IMR-90 (cell line): Measurements from ENCODE around the gene YWHAG. TPM values are rescaled to one million over a fixed set of nuclear protein-coding genes. Genes with fewer than 3 reads are reported as not detected.

ENCODE experiments used
- ATAC-seq: fragments of 200-7000 bp; cut with Tn5 transposase; 2 replicates; pipeline ENCODE4 v1.9.1; 2020; ENCODE audit warnings: low read depth, mild to moderate bottlenecking, moderate library complexity
- BruUV-seq: library from RNA; stranded (reverse); fragments of 400-500 nt; replicated peaks from 2 replicates; lab custom pipeline; 2021; lab: Mats Ljungman, UMichigan
- CTCF ChIA-PET: fragments of 300-600 bp; formaldehyde crosslinking; extraction: SDS; loops from one replicate; lab custom pipeline; 2021; ENCODE audit warnings: antibody characterized with exemption; lab: Yijun Ruan, JAX
- POLR2A ChIA-PET: fragments of 300-600 bp; sonication (Branson Sonifier 250); formaldehyde crosslinking; loops from one replicate; lab custom pipeline; 2022; ENCODE audit warnings: antibody characterized with exemption; ENCODE audit not compliant: unreplicated experiment; lab: Charles Lee
- DNase-seq: peaks from one replicate; pipeline ENCODE4 v3.0.0; 2013
- H2AFZ ChIP-seq: replicated peaks from 2 replicates; pipeline ENCODE3; 2013; ENCODE audit warnings: low read length, mild to moderate bottlenecking; ENCODE audit not compliant: poor library complexity
- H2AK5ac ChIP-seq: 2 replicates; pipeline ENCODE4 v1.6.1; 2013; ENCODE audit warnings: low read depth, low read length, inconsistent platforms
- H2AK9ac ChIP-seq: replicated peaks from 2 replicates; pipeline ENCODE3; 2013; ENCODE audit warnings: mild to moderate bottlenecking, low read depth, low read length, moderate library complexity; ENCODE audit not compliant: poor library complexity
- H2BK120ac ChIP-seq: 2 replicates; pipeline ENCODE4 v1.6.1; 2013; ENCODE audit warnings: low read depth, low read length, inconsistent platforms
- H2BK15ac ChIP-seq: 3 replicates; pipeline ENCODE4 v1.6.1; 2013; ENCODE audit warnings: low read depth, low read length, inconsistent platforms
- H2BK20ac ChIP-seq: 2 replicates; pipeline ENCODE4 v1.6.1; 2013; ENCODE audit warnings: low read depth, mild to moderate bottlenecking, inconsistent platforms, low read length, moderate library complexity
- H2BK5ac ChIP-seq: 2 replicates; pipeline ENCODE4 v1.6.1; 2013; ENCODE audit warnings: mild to moderate bottlenecking, low read depth, low read length, inconsistent platforms; ENCODE audit not compliant: poor library complexity, severe bottlenecking
- H3K14ac ChIP-seq: replicated peaks from 2 replicates; pipeline ENCODE4 v1.6.1; 2013; ENCODE audit warnings: low read depth, low read length, inconsistent platforms
- H3K18ac ChIP-seq: 2 replicates; pipeline ENCODE4 v1.6.1; 2013; ENCODE audit warnings: low read depth, low read length, control low read depth
- H3K23ac ChIP-seq: 2 replicates; pipeline ENCODE4 v1.6.1; 2013; ENCODE audit warnings: low read depth, low read length, inconsistent platforms
- H3K27ac ChIP-seq: 2 replicates; pipeline ENCODE4 v1.5.1; 2013; ENCODE audit warnings: mild to moderate bottlenecking, control low read depth, low read length; ENCODE audit not compliant: insufficient read depth
- H3K27me3 ChIP-seq: 2 replicates; pipeline ENCODE4 v1.6.1; 2013; ENCODE audit warnings: low read length; ENCODE audit not compliant: control insufficient read depth, insufficient read depth
- H3K36me3 ChIP-seq: 2 replicates; pipeline ENCODE4 v1.6.1; 2013; ENCODE audit warnings: low read length, mixed read lengths; ENCODE audit not compliant: control insufficient read depth, insufficient read depth
- H3K4ac ChIP-seq: 2 replicates; pipeline ENCODE4 v1.6.1; 2013; ENCODE audit warnings: low read depth, low read length, inconsistent platforms
- H3K4me1 ChIP-seq: 2 replicates; pipeline ENCODE4 v1.6.1; 2013; ENCODE audit warnings: low read length, mixed read lengths; ENCODE audit not compliant: control insufficient read depth, insufficient read depth
- H3K4me2 ChIP-seq: 2 replicates; pipeline ENCODE4 v1.6.1; 2013; ENCODE audit warnings: low read depth, mild to moderate bottlenecking, control low read depth, low read length, moderate library complexity
- H3K4me3 ChIP-seq: 2 replicates; pipeline ENCODE4 v1.5.1; 2013; ENCODE audit warnings: low read depth, mild to moderate bottlenecking, control low read depth, low read length, moderate library complexity; ENCODE audit not compliant: insufficient read depth
- H3K56ac ChIP-seq: 2 replicates; pipeline ENCODE4 v1.6.1; 2013; ENCODE audit warnings: low read length, inconsistent platforms; ENCODE audit not compliant: insufficient read depth; ENCODE audit errors: extremely low read depth
- H3K79me1 ChIP-seq, 2 experiments: 2 replicates each; pipeline ENCODE4 v1.6.1; 2013; ENCODE audit warnings: low read length in 2 of 2, inconsistent platforms in 1 of 2, low read depth in 1 of 2
- H3K9ac ChIP-seq: 2 replicates; pipeline ENCODE4 v1.6.1; 2013; ENCODE audit warnings: low read depth, low read length, control low read depth
- H3K9me1 ChIP-seq: 2 replicates; pipeline ENCODE4 v1.6.1; 2013; ENCODE audit warnings: low read length, inconsistent platforms; ENCODE audit not compliant: insufficient read depth
- H3K9me3 ChIP-seq: 2 replicates; pipeline ENCODE4 v1.6.1; 2013; ENCODE audit warnings: low read length; ENCODE audit not compliant: control insufficient read depth, insufficient read depth
- H4K20me1 ChIP-seq: 2 replicates; pipeline ENCODE4 v1.6.1; 2013; ENCODE audit warnings: low read length, inconsistent platforms; ENCODE audit not compliant: insufficient read depth
- H4K5ac ChIP-seq: 2 replicates; pipeline ENCODE4 v1.6.1; 2013; ENCODE audit warnings: mild to moderate bottlenecking, low read depth, low read length, control low read depth
- H4K8ac ChIP-seq, 2 experiments: 2 replicates each; pipeline ENCODE4 v1.6.1; 2013; ENCODE audit warnings: low read depth in 2 of 2, low read length in 2 of 2, control low read depth in 1 of 2, inconsistent platforms in 1 of 2
- H4K91ac ChIP-seq: 2 replicates; pipeline ENCODE4 v1.6.1; 2013; ENCODE audit warnings: low read depth, low read length, inconsistent platforms; ENCODE audit not compliant: insufficient read depth
- BHLHE40 ChIP-seq: fragments of 150-350 bp; IDR thresholded peaks from 2 replicates; pipeline ENCODE4 v1.6.1; 2016; ENCODE audit warnings: mild to moderate bottlenecking, low read depth, low read length
- CHD1 ChIP-seq: IDR thresholded peaks from 2 replicates; pipeline ENCODE4 v1.6.1; 2012; ENCODE audit warnings: low read depth, low read length, improper control_type of control experiment
- ELK1 ChIP-seq: fragments of 150-350 bp; IDR thresholded peaks from 2 replicates; pipeline ENCODE4 v1.6.1; 2016; ENCODE audit warnings: low read depth, mild to moderate bottlenecking, low read length, moderate library complexity, borderline replicate concordance
- MAFK ChIP-seq: IDR thresholded peaks from 2 replicates; pipeline ENCODE4 v1.6.1; 2012; ENCODE audit warnings: low read depth, low read length, improper control_type of control experiment
- MXI1 ChIP-seq: IDR thresholded peaks from 2 replicates; pipeline ENCODE4 v1.6.1; 2012; ENCODE audit warnings: low read depth, mild to moderate bottlenecking, low read length, moderate library complexity, borderline replicate concordance
- POLR2A ChIP-seq: IDR thresholded peaks from 2 replicates; pipeline ENCODE4 v1.6.1; 2012; ENCODE audit warnings: mild to moderate bottlenecking, low read depth, low read length
- RAD21 ChIP-seq: IDR thresholded peaks from 2 replicates; pipeline ENCODE4 v1.6.1; 2012; ENCODE audit warnings: low read length, improper control_type of control experiment
- RCOR1 ChIP-seq: IDR thresholded peaks from 2 replicates; pipeline ENCODE4 v1.6.1; 2012; ENCODE audit warnings: mild to moderate bottlenecking, low read length, improper control_type of control experiment; ENCODE audit not compliant: insufficient replicate concordance
- SMC3 ChIP-seq: fragments of 150-350 bp; IDR thresholded peaks from 2 replicates; pipeline ENCODE4 v1.6.1; 2016; ENCODE audit warnings: low read depth, mild to moderate bottlenecking, antibody characterized with exemption, low read length, moderate library complexity
- whole genome bisulfite sequencing, 2 experiments: methylation state at CpG; one replicate each; pipeline versions ENCODE4 v1.1.5 to v1.1.7; 2013; ENCODE audit warnings: missing lambda C conversion rate in 2 of 2; ENCODE audit not compliant: insufficient read length in 1 of 2; ENCODE audit errors: extremely low coverage in 2 of 2; 5-methylcytosine and 5-hydroxymethylcytosine counted together
- dilution Hi-C: fragments of 300-500 bp; cut with HindIII; formaldehyde crosslinking; loops from one replicate; pipeline ENCODE4 v1.14.3; 2018; ENCODE audit warnings: low sequenced_read_pairs; ENCODE audit not compliant: unreplicated experiment
- in situ Hi-C: fragments of 300-500 bp; cut with MboI; formaldehyde crosslinking; loops from 3 replicates; pipeline ENCODE4 v1.14.3; 2019; ENCODE audit warnings: low sequenced_read_pairs, inconsistent platforms, mixed read lengths
- intact Hi-C: fragments of 100-400 bp; cut with micrococcal nuclease; formaldehyde crosslinking; loops from 2 replicates; pipeline ENCODE4 v1.10.0; 2022
- polyA plus RNA-seq, 3 experiments: library from polyadenylated mRNA; depleted of rRNA; stranded (reverse); fragments of >200 nt; gene quantifications; 2 replicates each; pipeline ENCODE4 v1.2.3, GENCODE V29; 2012; ENCODE audit warnings: low replicate concordance in 1 of 3
- total RNA-seq: library from RNA; depleted of rRNA; stranded (reverse); fragments of >200 nt; gene quantifications from 2 replicates; pipeline ENCODE4 v1.2.3, GENCODE V29; 2012
- TF ChIP-seq, protein P1 (sequence below): conservative IDR thresholded peaks from 2 replicates; pipeline ENCODE4 v1.5.1; 2012; ENCODE audit warnings: mild to moderate bottlenecking, low read depth, low read length, improper control_type of control experiment
- TF ChIP-seq, protein P2 (sequence below): fragments of 150-350 bp; IDR thresholded peaks from 2 replicates; pipeline ENCODE4 v1.6.1; 2017; ENCODE audit warnings: mild to moderate bottlenecking, antibody characterized with exemption, low read length, low read depth

The YWHAG gene
- total and polyA plus RNA-seq, 2 of the 4 experiments (the other 2 are of a cell fraction) = 40.1 to 64.9 TPM

DNA sequence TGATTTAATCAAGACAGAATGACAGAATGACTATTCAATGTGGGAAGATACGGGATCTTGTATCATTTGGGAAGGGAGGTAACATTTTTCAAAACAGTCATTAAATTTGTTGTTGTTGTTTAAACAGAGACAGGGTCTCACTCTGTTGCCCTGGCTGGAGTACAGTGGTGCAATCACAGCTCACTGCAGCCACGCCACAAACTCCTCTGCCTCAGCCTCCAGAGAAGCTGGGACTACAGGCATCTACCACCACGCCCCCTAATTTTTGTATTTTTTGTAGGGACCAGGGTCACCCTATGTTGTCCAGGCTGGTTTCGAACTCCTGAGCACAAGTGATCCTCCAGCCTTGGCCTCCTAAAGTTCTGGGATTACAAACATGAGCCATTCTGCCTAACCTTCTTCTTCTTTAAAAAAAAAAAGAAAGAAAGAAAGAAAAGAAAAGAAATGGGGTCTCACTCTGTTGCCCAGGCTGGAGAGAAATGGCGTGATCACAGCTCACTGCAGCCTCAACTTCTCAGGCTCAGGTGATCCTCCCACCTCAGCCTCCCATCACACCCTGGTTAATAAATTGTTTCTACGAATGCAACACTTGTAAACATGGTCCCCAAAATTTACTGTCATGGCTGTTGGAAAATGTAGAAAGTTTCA lies 24.3 kb downstream of the YWHAG start:
- POLR2A ChIA-PET = interaction anchor here (0.7 kb wide), 1 partner anchor 11 kb away, joined by 3 read pairs; no protein-coding TSS in a partner anchor

More for the DNA sequence above, 24.3 kb downstream of the YWHAG start:
- no CpG with 5 or more reads among the region's 6 CpGs for WGBS, 2 experiments
- no peak overlapping the region for H3K56ac ChIP-seq
- H2BK20ac ChIP-seq = no peak overlapping the region
- H2AK9ac ChIP-seq = no peak overlapping the region
- no peak overlapping the region for H3K18ac ChIP-seq
- peaks cover 27% of the 10 kb centered on the region for H3K36me3 ChIP-seq
- CTCF ChIA-PET = interaction anchor here (1.1 kb wide), 1 partner anchor 19 kb away, joined by 3 read pairs; no protein-coding TSS in a partner anchor
- H3K9me3 ChIP-seq = no peaks in the 10 kb centered on the region
- H3K4me1 ChIP-seq = peaks cover 19% of the 10 kb centered on the region
- no peak overlapping the region for H3K4ac ChIP-seq
- no peak overlapping the region for H2AFZ ChIP-seq
- peaks cover 4 to 71% of the 10 kb centered on the region in 2 experiments; a peak in 3 of 4 replicates for H3K79me1 ChIP-seq
- H3K27ac ChIP-seq = no peak overlapping the region
- H3K23ac ChIP-seq = no peak overlapping the region
- H3K9ac ChIP-seq = no peak overlapping the region
- DNase-seq (no peak), ATAC-seq (no peak)
- H2BK120ac ChIP-seq = no peak overlapping the region
- TF ChIP-seq SMC3 (no peak), BHLHE40 (no peak), RCOR1 (no peak), CHD1 (no peak), ELK1 (no peak), POLR2A (no peak), MAFK (no peak), RAD21 (no peak), MXI1 (no peak)
- TF ChIP-seq, protein P1, sequence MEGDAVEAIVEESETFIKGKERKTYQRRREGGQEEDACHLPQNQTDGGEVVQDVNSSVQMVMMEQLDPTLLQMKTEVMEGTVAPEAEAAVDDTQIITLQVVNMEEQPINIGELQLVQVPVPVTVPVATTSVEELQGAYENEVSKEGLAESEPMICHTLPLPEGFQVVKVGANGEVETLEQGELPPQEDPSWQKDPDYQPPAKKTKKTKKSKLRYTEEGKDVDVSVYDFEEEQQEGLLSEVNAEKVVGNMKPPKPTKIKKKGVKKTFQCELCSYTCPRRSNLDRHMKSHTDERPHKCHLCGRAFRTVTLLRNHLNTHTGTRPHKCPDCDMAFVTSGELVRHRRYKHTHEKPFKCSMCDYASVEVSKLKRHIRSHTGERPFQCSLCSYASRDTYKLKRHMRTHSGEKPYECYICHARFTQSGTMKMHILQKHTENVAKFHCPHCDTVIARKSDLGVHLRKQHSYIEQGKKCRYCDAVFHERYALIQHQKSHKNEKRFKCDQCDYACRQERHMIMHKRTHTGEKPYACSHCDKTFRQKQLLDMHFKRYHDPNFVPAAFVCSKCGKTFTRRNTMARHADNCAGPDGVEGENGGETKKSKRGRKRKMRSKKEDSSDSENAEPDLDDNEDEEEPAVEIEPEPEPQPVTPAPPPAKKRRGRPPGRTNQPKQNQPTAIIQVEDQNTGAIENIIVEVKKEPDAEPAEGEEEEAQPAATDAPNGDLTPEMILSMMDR = no peak
- TF ChIP-seq, protein P2, sequence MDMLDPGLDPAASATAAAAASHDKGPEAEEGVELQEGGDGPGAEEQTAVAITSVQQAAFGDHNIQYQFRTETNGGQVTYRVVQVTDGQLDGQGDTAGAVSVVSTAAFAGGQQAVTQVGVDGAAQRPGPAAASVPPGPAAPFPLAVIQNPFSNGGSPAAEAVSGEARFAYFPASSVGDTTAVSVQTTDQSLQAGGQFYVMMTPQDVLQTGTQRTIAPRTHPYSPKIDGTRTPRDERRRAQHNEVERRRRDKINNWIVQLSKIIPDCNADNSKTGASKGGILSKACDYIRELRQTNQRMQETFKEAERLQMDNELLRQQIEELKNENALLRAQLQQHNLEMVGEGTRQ = no peak
- in situ Hi-C loops (no loop called here), intact Hi-C loops (no loop called here), dilution Hi-C loops (no loop called here)
- no peak overlapping the region for H3K4me2 ChIP-seq
- no peak overlapping the region for H3K14ac ChIP-seq
- no peak overlapping the region for H4K8ac ChIP-seq
- H2BK15ac ChIP-seq = no peak overlapping the region
- H4K5ac ChIP-seq = no peak overlapping the region
- no peak overlapping the region for H2BK5ac ChIP-seq
- H3K9me1 ChIP-seq = peaks cover 35% of the 10 kb centered on the region
- H4K91ac ChIP-seq = no peak overlapping the region
- no TSS peak for BruUV-seq
- H4K20me1 ChIP-seq = peaks cover 99% of the 10 kb centered on the region
- H2AK5ac ChIP-seq = no peak overlapping the region
- no peak overlapping the region for H3K4me3 ChIP-seq
- no peaks in the 10 kb centered on the region for H3K27me3 ChIP-seq
